Mucosa of rectum (tissue), 2 donors: Measurements from ENCODE around the gene TYMP.
"Not testable (repeated sequence)": the region's sequence is repeated elsewhere in the genome, so short reads cannot be mapped to it uniquely, and the experiment has no call there.

Experiments used
- H3K27ac ChIP-seq, 2 donors: one replicate each; pipeline ENCODE4 v1.7.0; 2013; ENCODE audit warnings: inconsistent platforms in 2 of 2, low read depth in 2 of 2, low read length in 2 of 2
- H3K27me3 ChIP-seq, 2 donors: one replicate each; pipeline ENCODE4 v1.7.0; 2013; ENCODE audit warnings: low read length in 2 of 2; ENCODE audit not compliant: control insufficient read depth in 2 of 2, insufficient read depth in 2 of 2
- H3K36me3 ChIP-seq, 2 donors: one replicate each; pipeline ENCODE4 v1.7.0; 2013; ENCODE audit warnings: low read length in 2 of 2; ENCODE audit not compliant: control insufficient read depth in 2 of 2, insufficient read depth in 2 of 2
- H3K4me1 ChIP-seq, 2 donors: one replicate each; pipeline ENCODE4 v1.7.0; 2013; ENCODE audit warnings: low read length in 2 of 2, mild to moderate bottlenecking in 1 of 2; ENCODE audit not compliant: control insufficient read depth in 2 of 2, insufficient read depth in 2 of 2
- H3K4me3 ChIP-seq, 2 donors: one replicate each; pipeline ENCODE4 v1.7.0; 2013; ENCODE audit warnings: low read length in 2 of 2
- H3K9ac ChIP-seq, 2 donors: one replicate each; pipeline ENCODE4 v1.7.0; 2013; ENCODE audit warnings: low read length in 2 of 2, low read depth in 1 of 2, mild to moderate bottlenecking in 1 of 2
- H3K9me3 ChIP-seq, 2 donors: one replicate each; pipeline ENCODE4 v1.7.0; 2013; ENCODE audit warnings: low read length in 2 of 2; ENCODE audit not compliant: control insufficient read depth in 2 of 2
- donor health status: healthy.
- donor health status: Normal muscosa, but diverticular disease.

The TYMP gene

DNA sequence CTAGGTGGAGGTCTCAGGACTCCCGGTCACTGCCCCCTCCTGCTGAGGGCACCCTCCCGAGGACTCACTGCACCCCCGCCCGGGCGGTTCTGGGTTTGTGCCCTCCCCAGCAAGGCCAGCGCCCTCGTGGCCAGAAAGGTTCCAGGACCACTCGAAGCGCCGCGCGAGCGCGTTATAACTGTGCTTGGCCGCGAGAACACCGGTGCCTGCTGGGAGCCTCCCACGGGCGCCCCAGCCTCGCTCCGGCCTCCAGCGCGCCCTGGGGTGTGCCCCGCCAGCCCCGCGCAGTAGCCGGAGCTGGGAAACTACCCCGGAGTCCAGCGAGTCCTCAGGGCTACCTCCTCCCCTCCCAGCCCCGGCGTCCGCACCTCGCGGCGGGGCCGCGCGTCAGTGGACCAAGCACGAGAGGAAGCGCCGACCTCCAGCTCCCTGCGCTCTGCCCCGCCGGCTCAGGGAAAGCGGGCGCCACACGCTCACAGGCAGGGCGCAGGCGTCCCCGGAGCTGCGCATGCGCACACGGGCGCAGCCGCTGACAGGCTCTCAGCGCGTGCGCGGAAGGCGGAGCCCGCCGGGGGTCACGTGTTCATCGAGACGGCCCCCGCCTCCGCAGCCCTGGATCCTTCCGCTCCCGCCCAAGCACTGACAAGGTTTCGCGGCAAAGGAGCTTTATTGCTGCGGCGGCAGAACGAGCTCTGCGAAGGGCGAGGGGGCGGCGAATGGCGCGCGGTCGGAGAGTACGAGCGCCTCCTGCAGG, 4.5 kb downstream of the TYMP start, which contains the start of gene SCO2:
TSS of gene SCO2 (minus strand) at position 495 of the 754 bp plus-strand sequence. CDS start 1,187 bp downstream, outside the sequence.
- no peaks in the 10 kb centered on the region for H3K27me3 ChIP-seq
- H3K4me3 ChIP-seq, result peak within 1 kb of the TSS; percentile 78 to 81
- peak within 1 kb of the TSS; percentile 75 to 80 for H3K9ac ChIP-seq
- H3K4me1 ChIP-seq, result peaks cover 35 to 36% of the 10 kb centered on the region in 2 donors
- no peaks in the 10 kb centered on the region for H3K9me3 ChIP-seq
- H3K36me3 ChIP-seq, result peaks cover 28 to 31% of the 10 kb centered on the region in 2 donors
- peak within 1 kb of the TSS; percentile 92 to 97 for H3K27ac ChIP-seq

DNA sequence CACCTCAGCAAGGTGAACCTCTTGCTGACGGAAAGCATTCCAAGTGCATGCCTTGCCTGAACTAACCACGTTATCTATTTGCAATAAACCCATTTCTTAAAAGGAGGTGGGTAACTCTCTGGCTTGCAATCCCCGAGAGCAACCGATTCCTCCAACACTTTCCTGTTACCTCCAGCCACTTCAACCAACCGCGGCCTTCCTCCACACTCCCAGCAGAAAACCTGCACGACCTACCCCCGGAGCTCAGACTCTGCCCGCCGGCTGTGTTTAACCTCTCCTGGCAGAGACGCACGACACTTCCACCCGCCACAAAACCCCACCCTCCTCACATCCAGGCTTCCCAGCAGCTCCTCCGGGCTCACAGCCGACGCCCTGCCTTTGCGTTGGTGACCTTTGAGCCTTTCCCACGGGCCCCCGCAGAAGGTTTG, 5.1 kb downstream of the TYMP start:
- Histone ChIP-seq H3K9ac (peak overlapping the region; percentile 75 to 80), H3K27ac (peak overlapping the region; percentile 92 to 97)

DNA sequence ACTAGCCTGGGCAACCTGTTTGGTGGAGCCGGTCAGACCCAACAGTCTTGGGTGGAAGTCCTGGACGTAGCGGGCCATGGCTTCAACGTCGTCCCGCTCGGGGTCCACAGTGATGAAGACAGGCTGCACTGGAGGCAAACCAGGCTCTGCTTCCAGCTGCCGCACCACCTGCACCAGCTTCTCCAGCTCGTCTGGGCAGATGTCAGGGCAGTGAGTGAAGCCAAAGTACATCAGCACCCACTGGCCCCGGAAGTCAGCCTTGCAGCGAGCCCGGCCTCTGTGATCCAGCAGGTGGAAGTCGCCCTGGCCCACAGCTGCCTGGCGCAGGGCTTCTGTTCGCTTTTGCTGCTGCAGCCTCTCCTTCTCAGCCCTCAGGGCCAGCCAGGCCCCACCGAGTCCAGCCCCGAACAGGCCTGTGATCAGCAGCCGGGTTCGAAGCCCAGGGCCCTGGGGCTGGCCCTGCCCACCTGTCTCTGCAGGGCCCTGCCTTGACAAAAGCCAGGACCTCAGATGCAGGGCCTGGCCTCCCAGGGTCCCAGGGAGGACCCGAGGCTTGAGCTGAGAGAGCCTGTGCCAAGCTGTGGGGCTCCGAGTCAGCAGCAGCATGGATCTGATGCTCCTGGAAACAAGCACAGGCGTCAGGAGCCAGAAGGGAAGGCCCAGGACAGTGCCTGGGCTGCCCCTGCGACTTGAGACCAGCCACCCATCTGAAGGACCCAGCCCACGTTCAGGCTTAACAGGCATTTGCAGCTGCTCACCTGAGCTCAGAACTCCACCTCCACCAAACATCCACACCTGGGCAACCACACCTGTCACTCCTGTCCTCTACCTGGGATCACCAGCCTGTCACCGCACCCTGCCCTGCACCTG, 5.8 kb downstream of the TYMP start:
- H3K4me1 ChIP-seq, result peaks cover 28 to 31% of the 10 kb centered on the region in 2 donors
- H3K4me3 ChIP-seq, result peak overlapping the region; percentile 78 to 81
- H3K9me3 ChIP-seq, result no peaks in the 10 kb centered on the region
- peaks cover 32 to 37% of the 10 kb centered on the region in 2 donors for H3K36me3 ChIP-seq
- H3K9ac ChIP-seq, result peak overlapping the region; percentile 38 to 80
- no peaks in the 10 kb centered on the region for H3K27me3 ChIP-seq
- H3K27ac ChIP-seq, result peak overlapping the region; percentile 92 to 97

More for the DNA sequence above, 5.1 kb downstream of the TYMP start:
- Histone ChIP-seq H3K4me1 (peaks cover 32 to 34% of the 10 kb centered on the region in 2 donors), H3K27me3 (no peaks in the 10 kb centered on the region), H3K36me3 (peaks cover 28 to 31% of the 10 kb centered on the region in 2 donors), H3K9me3 (no peaks in the 10 kb centered on the region), H3K4me3 (peak overlapping the region; percentile 78 to 81)

- Histone ChIP-seq H3K4me1 (peaks cover 28 to 31% of the 10 kb centered on the region in 2 donors), H3K27me3 (no peaks in the 10 kb centered on the region), H3K27ac (no peak overlapping the region), H3K9ac (no peak overlapping the region), H3K36me3 (peaks cover 32 to 43% of the 10 kb centered on the region in 2 donors), H3K9me3 (no peaks in the 10 kb centered on the region), H3K4me3 (peak overlapping the region; percentile 22 to 81)
These were observed 6.4 kb downstream of the TYMP start for GRCh38 chr22:50523458-50523805.

- Histone ChIP-seq H3K27ac (no peak overlapping the region), H3K9me3 (no peaks in the 10 kb centered on the region), H3K4me1 (peaks cover 28 to 31% of the 10 kb centered on the region in 2 donors), H3K27me3 (no peaks in the 10 kb centered on the region), H3K9ac (no peak overlapping the region), H3K36me3 (peaks cover 36 to 45% of the 10 kb centered on the region in 2 donors), H3K4me3 (no peak overlapping the region)
These were observed 6.9 kb downstream of the TYMP start for GRCh38 chr22:50522806-50523438.

- Histone ChIP-seq H3K36me3 (peaks cover 42 to 48% of the 10 kb centered on the region in 2 donors), H3K4me1 (peaks cover 26 to 30% of the 10 kb centered on the region in 2 donors), H3K27me3 (no peaks in the 10 kb centered on the region), H3K4me3 (no peak overlapping the region), H3K27ac (no peak overlapping the region), H3K9ac (no peak overlapping the region), H3K9me3 (no peaks in the 10 kb centered on the region)
These were observed 7.5 kb downstream of the TYMP start for GRCh38 chr22:50522208-50522805.

DNA sequence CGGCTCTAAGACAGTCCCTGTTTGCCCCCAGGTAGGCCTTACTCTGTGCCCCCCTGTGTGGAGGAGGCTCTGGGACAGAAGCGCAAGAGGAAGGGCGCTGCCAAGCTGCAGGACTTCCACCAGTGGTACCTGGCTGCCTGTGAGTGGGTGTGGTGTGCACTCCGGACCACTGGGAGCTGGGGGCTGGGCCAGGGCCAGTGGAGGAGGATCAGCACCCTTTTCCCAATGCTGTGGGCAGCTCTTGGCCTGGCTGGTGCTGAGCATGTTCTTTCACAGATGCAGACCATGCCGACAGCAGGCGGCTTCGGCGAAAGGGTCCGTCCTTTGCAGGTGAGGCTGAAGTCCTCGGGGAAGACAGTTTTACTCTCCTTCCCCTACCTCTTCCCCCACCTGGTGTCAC, 8.1 kb downstream of the TYMP start:
- Histone ChIP-seq H3K27me3 (no peaks in the 10 kb centered on the region), H3K4me3 (no peak overlapping the region), H3K4me1 (peaks cover 23 to 24% of the 10 kb centered on the region in 2 donors), H3K9ac (no peak overlapping the region), H3K27ac (no peak overlapping the region), H3K36me3 (peaks cover 46 to 52% of the 10 kb centered on the region in 2 donors), H3K9me3 (no peaks in the 10 kb centered on the region)

GRCh38 chr22:50520826-50521453, 8.9 kb downstream of the TYMP start:
- Histone ChIP-seq H3K4me1 (peaks cover 17 to 21% of the 10 kb centered on the region in 2 donors), H3K27ac (no peak overlapping the region), H3K9me3 (no peaks in the 10 kb centered on the region), H3K36me3 (peaks cover 52 to 56% of the 10 kb centered on the region in 2 donors), H3K9ac (no peak overlapping the region), H3K27me3 (no peaks in the 10 kb centered on the region), H3K4me3 (no peak overlapping the region)

DNA sequence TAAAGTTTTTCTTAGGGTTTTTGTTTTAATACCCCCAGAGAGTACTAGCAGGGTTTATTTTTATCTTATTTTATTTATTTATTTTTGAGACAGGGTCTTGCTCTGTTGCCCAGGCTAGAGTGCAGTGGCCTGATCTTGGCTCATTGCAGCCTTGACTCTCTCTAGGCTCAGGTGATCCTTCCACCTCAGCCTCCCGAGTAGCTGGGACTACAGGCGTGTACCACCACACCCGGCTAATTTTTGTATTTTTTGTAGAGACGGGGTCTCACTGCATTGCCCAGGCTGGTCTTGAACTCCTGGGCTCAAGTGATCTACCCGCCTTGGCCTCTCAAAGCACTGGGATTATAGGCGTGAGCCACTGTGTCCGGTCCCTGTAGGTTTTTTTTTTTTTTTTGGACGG, 9.6 kb downstream of the TYMP start:
- Histone ChIP-seq H3K4me1 (peaks cover 17 to 21% of the 10 kb centered on the region in 2 donors), H3K36me3 (peaks cover 52 to 56% of the 10 kb centered on the region in 2 donors)
- H3K9me3 ChIP-seq, H3K27me3 ChIP-seq, H3K9ac ChIP-seq, H3K4me3 ChIP-seq, H3K27ac ChIP-seq: not testable (repeated sequence)
